Measurements from ENCODE around the gene DNAJC12. TPM values are rescaled to one million over a fixed set of nuclear protein-coding genes. Genes with fewer than 3 reads are reported as not detected.

DNAJC12 gene
- total RNA-seq, 1 experiment from 2014 or later: 4.3 TPM

- peak within 1 kb of the TSS; percentile 78 for H2AFZ ChIP-seq (ENCODE audit: low read depth, low read length, poor library complexity, severe bottlenecking)
- intact Hi-C loops (cut with micrococcal nuclease): no loop called here
- TF ChIP-seq SP1 (IDR thresholded peaks at IDR 0.05; ENCODE audit: low read depth): peak; percentile 54; the same call in 1 of the 2 replicates
- TF ChIP-seq ZFX (IDR thresholded peaks at IDR 0.05): no peak
- TF ChIP-seq MAX (IDR thresholded peaks at IDR 0.05): peak; percentile 94
- TF ChIP-seq FOSL1 (IDR thresholded peaks at IDR 0.05; ENCODE audit: low read depth): no peak
- peak; percentile 90 for TF ChIP-seq YY1 (IDR thresholded peaks at IDR 0.05; ENCODE audit: extremely low read depth, insufficient replicate concordance, low read depth, low read length)
- no peak for TF ChIP-seq RAD21 (IDR thresholded peaks at IDR 0.05; ENCODE audit: low read depth)
- TF ChIP-seq SIN3A (IDR thresholded peaks at IDR 0.05; ENCODE audit: low read depth): peak; percentile 68
- TF ChIP-seq CBX3 (IDR thresholded peaks at IDR 0.05; ENCODE audit: low read depth): peak; percentile 36; the same call in 1 of the 2 replicates
- no peak for TF ChIP-seq JUND (IDR thresholded peaks at IDR 0.05)
- TF ChIP-seq TCF7L2 (IDR thresholded peaks at IDR 0.05; ENCODE audit: borderline replicate concordance, extremely low read depth, insufficient read depth, insufficient read length): peak; percentile 58
- no peak for TF ChIP-seq EZH2phosphoT487 (IDR thresholded peaks at IDR 0.05; ENCODE audit: borderline replicate concordance)
- TF ChIP-seq, protein P1, sequence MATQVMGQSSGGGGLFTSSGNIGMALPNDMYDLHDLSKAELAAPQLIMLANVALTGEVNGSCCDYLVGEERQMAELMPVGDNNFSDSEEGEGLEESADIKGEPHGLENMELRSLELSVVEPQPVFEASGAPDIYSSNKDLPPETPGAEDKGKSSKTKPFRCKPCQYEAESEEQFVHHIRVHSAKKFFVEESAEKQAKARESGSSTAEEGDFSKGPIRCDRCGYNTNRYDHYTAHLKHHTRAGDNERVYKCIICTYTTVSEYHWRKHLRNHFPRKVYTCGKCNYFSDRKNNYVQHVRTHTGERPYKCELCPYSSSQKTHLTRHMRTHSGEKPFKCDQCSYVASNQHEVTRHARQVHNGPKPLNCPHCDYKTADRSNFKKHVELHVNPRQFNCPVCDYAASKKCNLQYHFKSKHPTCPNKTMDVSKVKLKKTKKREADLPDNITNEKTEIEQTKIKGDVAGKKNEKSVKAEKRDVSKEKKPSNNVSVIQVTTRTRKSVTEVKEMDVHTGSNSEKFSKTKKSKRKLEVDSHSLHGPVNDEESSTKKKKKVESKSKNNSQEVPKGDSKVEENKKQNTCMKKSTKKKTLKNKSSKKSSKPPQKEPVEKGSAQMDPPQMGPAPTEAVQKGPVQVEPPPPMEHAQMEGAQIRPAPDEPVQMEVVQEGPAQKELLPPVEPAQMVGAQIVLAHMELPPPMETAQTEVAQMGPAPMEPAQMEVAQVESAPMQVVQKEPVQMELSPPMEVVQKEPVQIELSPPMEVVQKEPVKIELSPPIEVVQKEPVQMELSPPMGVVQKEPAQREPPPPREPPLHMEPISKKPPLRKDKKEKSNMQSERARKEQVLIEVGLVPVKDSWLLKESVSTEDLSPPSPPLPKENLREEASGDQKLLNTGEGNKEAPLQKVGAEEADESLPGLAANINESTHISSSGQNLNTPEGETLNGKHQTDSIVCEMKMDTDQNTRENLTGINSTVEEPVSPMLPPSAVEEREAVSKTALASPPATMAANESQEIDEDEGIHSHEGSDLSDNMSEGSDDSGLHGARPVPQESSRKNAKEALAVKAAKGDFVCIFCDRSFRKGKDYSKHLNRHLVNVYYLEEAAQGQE (IDR thresholded peaks at IDR 0.05; ENCODE audit: low read depth): no peak
- no peak for TF ChIP-seq CTCF (IDR thresholded peaks at IDR 0.05 in 2 of 3, conservative IDR thresholded peaks at IDR 0.05 in 1 of 3; ENCODE audit: borderline replicate concordance in 1 of 3, insufficient read depth in 1 of 3, low read depth in 2 of 3, low read length in 2 of 3)
- TF ChIP-seq POLR2AphosphoS5 (IDR thresholded peaks at IDR 0.05; ENCODE audit: low read depth, low read length): peak; percentile 91
- TF ChIP-seq POLR2A (IDR thresholded peaks at IDR 0.05; ENCODE audit: borderline replicate concordance, extremely low read depth, insufficient read depth, insufficient read length): peak; percentile 83
- TF ChIP-seq SRF (IDR thresholded peaks at IDR 0.05; ENCODE audit: low read depth): no peak
- peak; percentile 100 for TF ChIP-seq EGR1 (IDR thresholded peaks at IDR 0.05; ENCODE audit: low read depth)
- no peak for TF ChIP-seq ZNF274 (IDR thresholded peaks at IDR 0.05; ENCODE audit: low read depth, low read length)
- TF ChIP-seq, protein P2, sequence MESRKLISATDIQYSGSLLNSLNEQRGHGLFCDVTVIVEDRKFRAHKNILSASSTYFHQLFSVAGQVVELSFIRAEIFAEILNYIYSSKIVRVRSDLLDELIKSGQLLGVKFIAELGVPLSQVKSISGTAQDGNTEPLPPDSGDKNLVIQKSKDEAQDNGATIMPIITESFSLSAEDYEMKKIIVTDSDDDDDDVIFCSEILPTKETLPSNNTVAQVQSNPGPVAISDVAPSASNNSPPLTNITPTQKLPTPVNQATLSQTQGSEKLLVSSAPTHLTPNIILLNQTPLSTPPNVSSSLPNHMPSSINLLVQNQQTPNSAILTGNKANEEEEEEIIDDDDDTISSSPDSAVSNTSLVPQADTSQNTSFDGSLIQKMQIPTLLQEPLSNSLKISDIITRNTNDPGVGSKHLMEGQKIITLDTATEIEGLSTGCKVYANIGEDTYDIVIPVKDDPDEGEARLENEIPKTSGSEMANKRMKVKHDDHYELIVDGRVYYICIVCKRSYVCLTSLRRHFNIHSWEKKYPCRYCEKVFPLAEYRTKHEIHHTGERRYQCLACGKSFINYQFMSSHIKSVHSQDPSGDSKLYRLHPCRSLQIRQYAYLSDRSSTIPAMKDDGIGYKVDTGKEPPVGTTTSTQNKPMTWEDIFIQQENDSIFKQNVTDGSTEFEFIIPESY (IDR thresholded peaks at IDR 0.05; ENCODE audit: extremely low read depth, insufficient replicate concordance, low read length): no peak
- no peak for TF ChIP-seq EZH2 (IDR thresholded peaks at IDR 0.05)
- TF ChIP-seq ELF1 (IDR thresholded peaks at IDR 0.05; ENCODE audit: borderline replicate concordance, low read depth): no peak
- peak within 1 kb of the TSS; percentile 96 for H3K4me2 ChIP-seq (ENCODE audit: low read length)
- peak within 1 kb of the TSS; percentile 91 for H3K27ac ChIP-seq (ENCODE audit: low read depth, low read length)
- ATAC-seq: peak; percentile 89
- peak within 1 kb of the TSS; percentile 69 for H3K9ac ChIP-seq (ENCODE audit: low read length)
- DNase-seq (ENCODE audit: low read depth, low spot score): peak; percentile 72
- no peaks in the 10 kb centered on the region for H3K9me2 ChIP-seq (ENCODE audit: insufficient read depth)
- RAD21 ChIA-PET (ENCODE audit: low non-redundant PET in 1 of 2, low total read pairs in 2 of 2, uncharacterized antibody in 2 of 2, unreplicated experiment in 2 of 2): no interaction called here
- H3K36me3 ChIP-seq (ENCODE audit: control insufficient read depth in 1 of 2, insufficient read depth in 2 of 2, low read length in 2 of 2): peaks cover 12% of the 10 kb centered on the region in 2 experiments
- POLR2A ChIA-PET: interaction anchor here (0.7 to 0.9 kb wide), 4 partner anchors 8 to 28 kb away, joined by 3 to 5 read pairs (median 4); no protein-coding TSS in a partner anchor
- H3K4me3 ChIP-seq (replicated peaks in 1 of 2; ENCODE audit: low read depth in 1 of 2, low read length in 2 of 2): peak within 1 kb of the TSS; percentile 86
- H3K9me3 ChIP-seq (ENCODE audit: control insufficient read depth in 1 of 2, insufficient read depth in 1 of 2, low read depth in 1 of 2, low read length in 2 of 2): no peaks in the 10 kb centered on the region
- H3K79me2 ChIP-seq (ENCODE audit: insufficient read depth, low read length): peaks cover 39% of the 10 kb centered on the region
- CTCF ChIA-PET: interaction anchor here (0.8 kb wide), 1 partner anchor 96 kb away, joined by 3 read pairs; no protein-coding TSS in a partner anchor
- no peaks in the 10 kb centered on the region for H3K27me3 ChIP-seq (ENCODE audit: insufficient read depth, low read length)
- BruUV-seq (replicated peaks): no TSS peak
- peaks cover 5 to 22% of the 10 kb centered on the region in 2 experiments; a peak in 3 of 4 replicates for H3K4me1 ChIP-seq (ENCODE audit: control insufficient read depth in 1 of 2, insufficient read depth in 2 of 2, low read length in 2 of 2)
- no peaks in the 10 kb centered on the region for H4K20me1 ChIP-seq (ENCODE audit: insufficient read depth)
Observed at GRCh38 chr10:67884313-67884841, 46.4 kb upstream of the DNAJC12 start, which contains the start of gene SIRT1. SIRT1 (plus strand) TSS chr10:67884656; CDS start chr10:67884722, 66 bp downstream.

All from HCT116 (cell line).